HG03558 (cell line): Measurements from ENCODE around the gene WTIP.

Source experiments
- ATAC-seq: cut with Tn5 transposase; IDR thresholded peaks from one replicate; pipeline ENCODE4 v1.9.1; 2021; ENCODE audit warnings: moderate number of reproducible peaks; ENCODE audit not compliant: unreplicated experiment; ENCODE audit errors: extremely low read depth

Gene WTIP

DNA sequence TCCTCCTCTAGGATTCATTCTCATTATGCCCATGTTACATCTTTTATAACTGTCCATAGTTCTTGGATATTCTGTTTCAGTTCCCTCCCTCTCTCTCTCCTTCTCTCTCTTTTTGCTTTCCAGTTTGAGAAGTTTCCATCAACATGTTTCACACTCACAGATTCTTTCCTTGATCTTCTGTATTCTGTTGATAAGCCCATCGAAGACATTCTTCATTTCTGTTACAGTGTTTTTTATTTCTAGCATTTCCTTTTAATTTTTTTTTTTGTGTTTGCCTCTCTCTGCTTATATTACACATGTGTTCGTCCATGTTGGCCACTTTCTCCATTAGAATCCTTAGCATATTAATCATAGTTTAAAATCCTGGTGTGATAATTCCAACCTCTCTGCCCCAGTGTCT lies 68.3 kb downstream of the WTIP start:
- no peak for ATAC-seq

DNA sequence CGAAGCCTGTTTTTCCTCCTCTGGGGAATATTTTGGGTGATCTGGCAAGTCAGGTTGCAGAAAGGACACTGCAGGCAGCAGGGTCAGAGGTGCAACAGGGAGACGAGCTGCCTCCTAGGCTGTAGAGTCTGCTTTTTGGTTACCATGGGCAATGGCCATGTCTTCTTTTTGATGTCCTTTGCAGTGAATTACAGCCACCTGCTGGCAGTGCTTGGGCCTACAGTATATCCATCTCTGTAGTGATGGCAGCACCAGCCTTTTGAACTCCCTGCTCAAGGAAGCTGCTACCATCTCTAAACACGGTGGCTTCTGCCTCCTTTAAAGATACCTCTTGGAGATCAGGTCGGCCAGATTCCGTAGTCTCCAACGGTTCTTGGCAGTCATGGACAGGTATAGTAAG lies 73.9 kb downstream of the WTIP start:
- ATAC-seq: no peak

DNA sequence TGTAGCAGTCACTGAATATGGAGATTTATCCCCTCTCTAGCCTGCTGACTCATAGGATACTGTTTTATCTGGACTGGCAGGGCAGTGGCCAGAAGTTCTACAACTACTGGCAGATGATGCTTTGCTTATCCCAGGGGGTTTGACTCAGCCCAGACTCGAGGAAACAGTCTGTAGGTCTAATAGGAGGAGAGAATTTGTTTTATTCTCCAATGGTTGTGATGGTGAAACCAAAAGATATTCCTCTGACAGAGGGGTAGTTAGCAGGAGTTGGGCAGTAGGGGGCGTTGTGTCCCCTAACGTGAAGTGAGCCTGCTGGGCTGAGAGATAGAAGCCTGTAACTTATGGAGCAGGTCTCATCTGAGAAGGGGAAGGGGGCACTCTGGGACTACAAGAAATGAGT lies 74.9 kb downstream of the WTIP start:
- no peak for ATAC-seq

DNA sequence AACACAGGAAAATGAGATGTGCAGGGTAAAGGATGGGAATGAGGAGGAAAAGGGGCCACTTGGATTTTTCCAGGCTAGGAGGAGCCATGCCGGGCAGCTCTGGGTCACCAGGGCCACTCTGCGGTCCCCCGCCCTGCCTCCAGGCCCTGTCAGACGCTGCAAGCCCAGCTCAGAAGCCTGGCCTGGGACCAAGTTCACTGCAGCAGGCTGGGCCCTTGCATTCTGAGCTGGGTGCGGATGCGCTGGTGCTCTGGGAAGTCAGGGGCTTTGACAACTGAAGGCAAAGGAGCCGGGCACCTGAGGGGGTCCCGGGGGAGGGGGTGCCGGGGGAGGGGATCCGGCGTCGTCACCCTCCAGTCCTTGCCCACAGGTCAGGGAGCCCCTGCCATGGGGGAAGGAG lies 77.5 kb downstream of the WTIP start:
- no peak for ATAC-seq

DNA sequence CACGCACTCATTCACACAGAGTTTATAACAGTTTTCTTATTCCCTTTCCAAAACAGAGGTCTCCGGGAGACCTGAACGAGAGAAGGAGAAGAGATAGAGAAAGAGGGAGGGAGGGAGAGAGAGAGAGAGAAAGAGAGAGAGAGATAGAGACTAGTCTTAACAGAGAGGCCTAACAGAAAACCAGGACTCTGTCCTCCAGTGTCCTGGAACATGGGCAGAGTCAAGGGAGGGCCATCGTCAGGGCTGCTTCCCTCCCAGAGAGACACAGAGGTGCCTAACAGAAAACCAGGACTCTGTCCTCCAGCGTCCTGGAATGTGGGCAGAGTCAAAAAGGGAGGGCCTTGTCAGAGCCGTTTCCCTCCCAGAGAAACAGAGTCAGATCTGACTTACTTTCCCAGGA lies 78.7 kb downstream of the WTIP start:
- no peak for ATAC-seq
